Measurements from ENCODE around the gene PDE2A.

Gene PDE2A

GRCh38 chr11:72534371-72535193 lies 139.6 kb downstream of the PDE2A start:
- DNase-seq, result no peak

GRCh38 chr11:72529068-72529467 lies 145.2 kb downstream of the PDE2A start:
- DNase-seq, result no peak

DNA sequence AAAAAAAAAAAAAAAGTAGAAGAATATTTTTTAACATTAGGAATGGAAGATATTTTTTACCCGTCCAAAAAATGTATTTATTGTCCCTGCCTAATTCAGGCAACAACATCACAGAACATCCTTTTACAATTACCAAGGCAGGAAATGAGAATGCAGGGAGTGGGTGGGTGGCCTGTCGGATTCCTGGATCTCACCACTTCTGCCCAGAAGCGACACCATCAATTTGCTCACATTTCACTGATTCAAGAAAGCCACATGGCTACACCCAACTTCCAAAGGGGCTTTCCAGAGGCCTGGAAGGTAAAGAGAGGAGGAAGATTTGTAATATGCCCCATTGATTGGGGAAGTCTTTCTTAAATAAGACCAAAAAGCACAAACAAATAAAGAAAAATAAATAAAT lies 146.1 kb downstream of the PDE2A start:
- DNase-seq, result no peak

Measured in NCI-H2029 treated with DMSO at 0.1 percent for 48 hours (cell line).